ENCODE measurements around the gene HES5. TPM values are rescaled to one million over a fixed set of nuclear protein-coding genes. Genes with fewer than 3 reads are reported as not detected.

HES5 gene
- total and polyA plus RNA-seq, 2 of the 13 experiments (the other 11 are each of a cell fraction or from before 2014, with no cell fraction given), result not detected

DNA sequence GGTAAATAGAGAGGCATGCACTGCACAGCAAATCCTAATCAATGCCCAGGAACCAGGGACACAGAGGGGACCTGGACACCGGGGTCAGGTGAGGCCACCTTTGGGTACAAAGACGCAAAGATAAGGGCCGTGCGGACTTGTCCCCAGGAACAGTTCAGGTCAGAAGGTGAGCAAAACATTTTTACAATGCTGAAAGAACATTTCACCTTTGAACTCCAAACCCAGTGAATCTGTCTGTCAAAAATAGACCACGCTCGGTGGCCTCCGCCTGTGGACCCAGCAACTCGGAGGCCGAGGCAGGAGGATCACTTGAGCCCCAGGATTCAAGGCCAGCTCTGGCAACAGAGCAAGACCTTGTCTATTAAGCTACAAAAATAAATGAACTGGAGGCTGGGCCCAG, 41.3 kb upstream of the HES5 start (continued):
- TF ChIP-seq ESRRA (CRISPR knock-in tag; IDR thresholded peaks at IDR 0.05; ENCODE audit: low read depth) (peak; percentile 93), EP300 (IDR thresholded peaks at IDR 0.05; ENCODE audit: low read depth in 2 of 2, low read length in 2 of 2) (0 out of 4 replicates have a peak, but pooled peaks of 1 of the 2 experiments have one; percentile 17), EP300 (CRISPR knock-in tag; IDR thresholded peaks at IDR 0.05; ENCODE audit: borderline replicate concordance) (no peak), SOX5 (CRISPR knock-in tag; IDR thresholded peaks at IDR 0.05; ENCODE audit: borderline replicate concordance) (peak; percentile 69), SMYD3 (CRISPR knock-in tag; IDR thresholded peaks at IDR 0.05) (no peak), DNMT1 (CRISPR knock-in tag; IDR thresholded peaks at IDR 0.05) (no peak), CREB1 (IDR thresholded peaks at IDR 0.05) (no peak), CREB1 (CRISPR knock-in tag; IDR thresholded peaks at IDR 0.05) (no peak), ZNF124 (CRISPR knock-in tag; IDR thresholded peaks at IDR 0.05) (no peak), ELF3 (CRISPR knock-in tag; IDR thresholded peaks at IDR 0.05) (0 out of 2 replicates have a peak, but pooled peaks have one; percentile 33), HNF4A (CRISPR knock-in tag; IDR thresholded peaks at IDR 0.05) (peak; percentile 90)
- TF ChIP-seq, protein P1, sequence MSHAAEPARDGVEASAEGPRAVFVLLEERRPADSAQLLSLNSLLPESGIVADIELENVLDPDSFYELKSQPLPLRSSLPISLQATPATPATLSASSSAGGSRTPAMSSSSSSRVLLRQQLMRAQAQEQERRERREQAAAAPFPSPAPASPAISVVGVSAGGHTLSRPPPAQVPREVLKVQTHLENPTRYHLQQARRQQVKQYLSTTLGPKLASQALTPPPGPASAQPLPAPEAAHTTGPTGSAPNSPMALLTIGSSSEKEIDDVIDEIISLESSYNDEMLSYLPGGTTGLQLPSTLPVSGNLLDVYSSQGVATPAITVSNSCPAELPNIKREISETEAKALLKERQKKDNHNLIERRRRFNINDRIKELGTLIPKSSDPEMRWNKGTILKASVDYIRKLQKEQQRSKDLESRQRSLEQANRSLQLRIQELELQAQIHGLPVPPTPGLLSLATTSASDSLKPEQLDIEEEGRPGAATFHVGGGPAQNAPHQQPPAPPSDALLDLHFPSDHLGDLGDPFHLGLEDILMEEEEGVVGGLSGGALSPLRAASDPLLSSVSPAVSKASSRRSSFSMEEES (CRISPR knock-in tag; IDR thresholded peaks at IDR 0.05), result peak; percentile 14; the same call in 1 of the 2 replicates
- TF ChIP-seq, protein P2, sequence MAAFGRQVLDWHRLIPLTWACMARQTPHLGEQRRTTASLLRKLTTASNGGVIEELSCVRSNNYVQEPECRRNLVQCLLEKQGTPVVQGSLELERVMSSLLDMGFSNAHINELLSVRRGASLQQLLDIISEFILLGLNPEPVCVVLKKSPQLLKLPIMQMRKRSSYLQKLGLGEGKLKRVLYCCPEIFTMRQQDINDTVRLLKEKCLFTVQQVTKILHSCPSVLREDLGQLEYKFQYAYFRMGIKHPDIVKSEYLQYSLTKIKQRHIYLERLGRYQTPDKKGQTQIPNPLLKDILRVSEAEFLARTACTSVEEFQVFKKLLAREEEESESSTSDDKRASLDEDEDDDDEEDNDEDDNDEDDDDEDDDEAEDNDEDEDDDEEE (CRISPR knock-in tag; IDR thresholded peaks at IDR 0.05), result no peak
- TF ChIP-seq, protein P3, sequence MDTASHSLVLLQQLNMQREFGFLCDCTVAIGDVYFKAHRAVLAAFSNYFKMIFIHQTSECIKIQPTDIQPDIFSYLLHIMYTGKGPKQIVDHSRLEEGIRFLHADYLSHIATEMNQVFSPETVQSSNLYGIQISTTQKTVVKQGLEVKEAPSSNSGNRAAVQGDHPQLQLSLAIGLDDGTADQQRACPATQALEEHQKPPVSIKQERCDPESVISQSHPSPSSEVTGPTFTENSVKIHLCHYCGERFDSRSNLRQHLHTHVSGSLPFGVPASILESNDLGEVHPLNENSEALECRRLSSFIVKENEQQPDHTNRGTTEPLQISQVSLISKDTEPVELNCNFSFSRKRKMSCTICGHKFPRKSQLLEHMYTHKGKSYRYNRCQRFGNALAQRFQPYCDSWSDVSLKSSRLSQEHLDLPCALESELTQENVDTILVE (CRISPR knock-in tag; IDR thresholded peaks at IDR 0.05), result no peak
- TF ChIP-seq, protein P4, sequence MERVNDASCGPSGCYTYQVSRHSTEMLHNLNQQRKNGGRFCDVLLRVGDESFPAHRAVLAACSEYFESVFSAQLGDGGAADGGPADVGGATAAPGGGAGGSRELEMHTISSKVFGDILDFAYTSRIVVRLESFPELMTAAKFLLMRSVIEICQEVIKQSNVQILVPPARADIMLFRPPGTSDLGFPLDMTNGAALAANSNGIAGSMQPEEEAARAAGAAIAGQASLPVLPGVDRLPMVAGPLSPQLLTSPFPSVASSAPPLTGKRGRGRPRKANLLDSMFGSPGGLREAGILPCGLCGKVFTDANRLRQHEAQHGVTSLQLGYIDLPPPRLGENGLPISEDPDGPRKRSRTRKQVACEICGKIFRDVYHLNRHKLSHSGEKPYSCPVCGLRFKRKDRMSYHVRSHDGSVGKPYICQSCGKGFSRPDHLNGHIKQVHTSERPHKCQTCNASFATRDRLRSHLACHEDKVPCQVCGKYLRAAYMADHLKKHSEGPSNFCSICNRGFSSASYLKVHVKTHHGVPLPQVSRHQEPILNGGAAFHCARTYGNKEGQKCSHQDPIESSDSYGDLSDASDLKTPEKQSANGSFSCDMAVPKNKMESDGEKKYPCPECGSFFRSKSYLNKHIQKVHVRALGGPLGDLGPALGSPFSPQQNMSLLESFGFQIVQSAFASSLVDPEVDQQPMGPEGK (CRISPR knock-in tag; IDR thresholded peaks at IDR 0.05), result 0 out of 2 replicates have a peak, but pooled peaks have one; percentile 22
- TF ChIP-seq, protein P5, sequence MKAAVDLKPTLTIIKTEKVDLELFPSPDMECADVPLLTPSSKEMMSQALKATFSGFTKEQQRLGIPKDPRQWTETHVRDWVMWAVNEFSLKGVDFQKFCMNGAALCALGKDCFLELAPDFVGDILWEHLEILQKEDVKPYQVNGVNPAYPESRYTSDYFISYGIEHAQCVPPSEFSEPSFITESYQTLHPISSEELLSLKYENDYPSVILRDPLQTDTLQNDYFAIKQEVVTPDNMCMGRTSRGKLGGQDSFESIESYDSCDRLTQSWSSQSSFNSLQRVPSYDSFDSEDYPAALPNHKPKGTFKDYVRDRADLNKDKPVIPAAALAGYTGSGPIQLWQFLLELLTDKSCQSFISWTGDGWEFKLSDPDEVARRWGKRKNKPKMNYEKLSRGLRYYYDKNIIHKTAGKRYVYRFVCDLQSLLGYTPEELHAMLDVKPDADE (CRISPR knock-in tag; IDR thresholded peaks at IDR 0.05), result no peak
- TF ChIP-seq, protein P6, sequence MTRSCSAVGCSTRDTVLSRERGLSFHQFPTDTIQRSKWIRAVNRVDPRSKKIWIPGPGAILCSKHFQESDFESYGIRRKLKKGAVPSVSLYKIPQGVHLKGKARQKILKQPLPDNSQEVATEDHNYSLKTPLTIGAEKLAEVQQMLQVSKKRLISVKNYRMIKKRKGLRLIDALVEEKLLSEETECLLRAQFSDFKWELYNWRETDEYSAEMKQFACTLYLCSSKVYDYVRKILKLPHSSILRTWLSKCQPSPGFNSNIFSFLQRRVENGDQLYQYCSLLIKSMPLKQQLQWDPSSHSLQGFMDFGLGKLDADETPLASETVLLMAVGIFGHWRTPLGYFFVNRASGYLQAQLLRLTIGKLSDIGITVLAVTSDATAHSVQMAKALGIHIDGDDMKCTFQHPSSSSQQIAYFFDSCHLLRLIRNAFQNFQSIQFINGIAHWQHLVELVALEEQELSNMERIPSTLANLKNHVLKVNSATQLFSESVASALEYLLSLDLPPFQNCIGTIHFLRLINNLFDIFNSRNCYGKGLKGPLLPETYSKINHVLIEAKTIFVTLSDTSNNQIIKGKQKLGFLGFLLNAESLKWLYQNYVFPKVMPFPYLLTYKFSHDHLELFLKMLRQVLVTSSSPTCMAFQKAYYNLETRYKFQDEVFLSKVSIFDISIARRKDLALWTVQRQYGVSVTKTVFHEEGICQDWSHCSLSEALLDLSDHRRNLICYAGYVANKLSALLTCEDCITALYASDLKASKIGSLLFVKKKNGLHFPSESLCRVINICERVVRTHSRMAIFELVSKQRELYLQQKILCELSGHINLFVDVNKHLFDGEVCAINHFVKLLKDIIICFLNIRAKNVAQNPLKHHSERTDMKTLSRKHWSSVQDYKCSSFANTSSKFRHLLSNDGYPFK (CRISPR knock-in tag; IDR thresholded peaks at IDR 0.05; ENCODE audit: borderline replicate concordance), result peak; percentile 29; the same call in 1 of the 2 replicates
- TF ChIP-seq, protein P7, sequence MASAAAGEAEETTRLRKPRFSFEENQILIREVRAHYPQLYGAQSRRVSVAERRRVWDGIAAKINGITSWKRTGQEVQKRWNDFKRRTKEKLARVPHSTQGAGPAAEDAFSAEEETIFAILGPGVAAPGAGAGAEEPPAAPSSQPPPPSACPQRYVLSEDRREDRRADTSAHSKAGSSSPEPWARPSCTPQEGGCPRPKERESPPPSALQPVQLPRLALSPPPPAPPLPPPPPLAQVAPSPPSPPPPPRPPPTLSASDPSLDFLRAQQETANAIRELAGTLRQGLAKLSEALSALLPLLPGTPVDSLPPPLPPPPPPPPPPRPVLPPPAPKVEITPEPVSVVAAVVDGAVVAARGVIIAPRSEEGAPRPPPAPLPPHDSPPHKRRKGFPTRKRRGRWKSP (CRISPR knock-in tag; IDR thresholded peaks at IDR 0.05), result no peak
- TF ChIP-seq, protein P8, sequence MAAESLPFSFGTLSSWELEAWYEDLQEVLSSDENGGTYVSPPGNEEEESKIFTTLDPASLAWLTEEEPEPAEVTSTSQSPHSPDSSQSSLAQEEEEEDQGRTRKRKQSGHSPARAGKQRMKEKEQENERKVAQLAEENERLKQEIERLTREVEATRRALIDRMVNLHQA (CRISPR knock-in tag; IDR thresholded peaks at IDR 0.05), result no peak

Data from HepG2 (cell line).